HEK293T (cell line): ENCODE results near the gene ENPP6.

ENCODE experiments used
- ARNT ChIP-seq: fragments of 450-650 bp; IDR thresholded peaks from 2 replicates; pipeline ENCODE4 v1.6.1; 2017; ENCODE audit warnings: mild to moderate bottlenecking
- BHLHE40 ChIP-seq: fragments of 450-650 bp; IDR thresholded peaks from 2 replicates; pipeline ENCODE4 v1.6.1; 2016; ENCODE audit warnings: mild to moderate bottlenecking, moderate library complexity, borderline replicate concordance
- CTBP1 ChIP-seq: fragments of 450-650 bp; IDR thresholded peaks from 2 replicates; pipeline ENCODE4 v1.6.1; 2016; ENCODE audit warnings: borderline replicate concordance
- FOXA1 ChIP-seq: fragments of 450-650 bp; IDR thresholded peaks from 2 replicates; pipeline ENCODE4 v1.6.1; 2016; ENCODE audit warnings: mild to moderate bottlenecking
- FOXK2 ChIP-seq: fragments of 450-650 bp; IDR thresholded peaks from 2 replicates; pipeline ENCODE4 v1.6.1; 2016; ENCODE audit warnings: mild to moderate bottlenecking
- FOXM1 ChIP-seq: fragments of 450-650 bp; IDR thresholded peaks from 2 replicates; pipeline ENCODE4 v1.6.1; 2017; ENCODE audit warnings: mild to moderate bottlenecking, borderline replicate concordance
- HDGF ChIP-seq: fragments of 450-650 bp; IDR thresholded peaks from 2 replicates; pipeline ENCODE4 v1.6.1; 2017; ENCODE audit warnings: antibody characterized with exemption, borderline replicate concordance
- L3MBTL2 ChIP-seq: fragments of 450-650 bp; conservative IDR thresholded peaks from 2 replicates; pipeline ENCODE4 v1.6.1; 2016; ENCODE audit warnings: mild to moderate bottlenecking
- LEF1 ChIP-seq: fragments of 450-650 bp; IDR thresholded peaks from 2 replicates; pipeline ENCODE4 v1.6.1; 2017; ENCODE audit warnings: mild to moderate bottlenecking, borderline replicate concordance
- NFRKB ChIP-seq: fragments of 450-650 bp; IDR thresholded peaks from 2 replicates; pipeline ENCODE4 v1.6.1; 2016; ENCODE audit warnings: mild to moderate bottlenecking, moderate library complexity
- SP1 ChIP-seq: fragments of 450-650 bp; IDR thresholded peaks from 2 replicates; pipeline ENCODE4 v1.6.1; 2017
- SUZ12 ChIP-seq: fragments of 450-650 bp; IDR thresholded peaks from 2 replicates; pipeline ENCODE4 v1.6.1; 2016; ENCODE audit warnings: mild to moderate bottlenecking
- TARDBP ChIP-seq: fragments of 450-650 bp; IDR thresholded peaks from 2 replicates; pipeline ENCODE4 v1.6.1; 2016
- ZNF384 ChIP-seq: fragments of 450-650 bp; IDR thresholded peaks from 2 replicates; pipeline ENCODE4 v1.6.1; 2016

DNA sequence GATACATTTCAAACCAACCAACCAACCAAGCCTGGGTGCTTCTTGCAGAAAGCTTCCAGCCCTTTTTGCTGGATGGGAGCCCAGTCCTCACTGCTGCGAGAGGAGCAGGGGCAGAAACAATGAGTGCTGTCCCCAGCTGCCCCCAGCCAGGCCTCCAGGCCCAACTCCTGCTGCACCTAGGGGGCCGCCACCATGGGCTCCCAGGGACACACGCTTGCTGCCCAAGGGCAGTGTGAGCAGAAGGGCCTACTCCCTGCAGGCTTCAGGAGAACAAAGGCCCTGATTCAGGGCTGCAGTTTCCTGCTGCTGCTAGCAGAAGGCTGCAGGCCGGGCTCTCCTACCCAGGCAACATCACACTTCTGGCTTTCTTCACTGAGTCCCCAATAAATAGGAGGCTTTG is 37.7 kb upstream of the ENPP6 start:
- no peak for TF ChIP-seq SUZ12
- no peak for TF ChIP-seq NFRKB
- no peak for TF ChIP-seq BHLHE40
- TF ChIP-seq TARDBP: no peak
- TF ChIP-seq FOXM1: no peak
- no peak for TF ChIP-seq ZNF384
- TF ChIP-seq LEF1: no peak
- TF ChIP-seq FOXA1: no peak
- TF ChIP-seq SP1: no peak
- no peak for TF ChIP-seq ARNT
- no peak for TF ChIP-seq L3MBTL2
- TF ChIP-seq CTBP1: no peak
- TF ChIP-seq FOXK2: no peak
- no peak for TF ChIP-seq HDGF
